ENCODE results near the gene SPATA24.

Gene SPATA24

DNA sequence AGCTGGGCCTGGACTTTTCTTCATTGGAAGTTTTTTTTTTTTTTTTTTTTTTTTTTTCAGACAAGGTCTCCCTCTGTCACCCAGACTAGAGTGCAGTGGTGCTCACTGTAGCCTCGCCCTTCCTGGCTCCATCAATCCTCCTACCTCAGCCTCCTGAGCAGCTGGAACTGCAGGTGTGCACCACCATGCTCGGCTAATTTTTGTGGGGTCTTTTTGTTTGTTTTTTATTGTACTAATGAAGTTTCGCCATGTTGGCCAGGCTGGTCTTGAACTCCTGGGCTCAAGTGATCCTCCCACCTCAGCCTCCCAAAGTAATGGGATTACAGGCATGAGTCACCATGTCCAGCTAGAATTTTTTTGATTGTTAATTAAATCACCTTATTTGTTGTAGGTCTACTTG is 31.8 kb upstream of the SPATA24 start:
- H3K4me3 ChIP-seq (ENCODE audit: extremely low read depth, insufficient read depth, low read length, poor library complexity, severe bottlenecking), result no peak overlapping the region
- no peak overlapping the region for H3K27ac ChIP-seq (ENCODE audit: low read depth, low read length, severe bottlenecking)
- peaks cover 4% of the 10 kb centered on the region for H3K4me1 ChIP-seq (ENCODE audit: control insufficient read depth, insufficient read depth, low read length, poor library complexity, severe bottlenecking)
- H3K36me3 ChIP-seq (ENCODE audit: control insufficient read depth, insufficient read depth, low read length), result peaks cover 48% of the 10 kb centered on the region
- H3K9me3 ChIP-seq (ENCODE audit: control insufficient read depth, low read length), result no peaks in the 10 kb centered on the region
- WGBS, 2 experiments (ENCODE audit: insufficient coverage in 2 of 2), result 80% methylated on average over 1 of the region's 3 CpGs; no CpG with 5 or more reads in 1 of the 2 experiments

- no CpG with 5 or more reads among the region's 1 CpG for WGBS, 2 experiments (ENCODE audit: insufficient coverage in 2 of 2)
- no peaks in the 10 kb centered on the region for H3K4me1 ChIP-seq (ENCODE audit: control insufficient read depth, insufficient read depth, low read length, poor library complexity, severe bottlenecking)
- H3K36me3 ChIP-seq (ENCODE audit: control insufficient read depth, insufficient read depth, low read length), result peaks cover 61% of the 10 kb centered on the region
- H3K4me3 ChIP-seq (ENCODE audit: extremely low read depth, insufficient read depth, low read length, poor library complexity, severe bottlenecking), result no peak overlapping the region
- H3K9me3 ChIP-seq (ENCODE audit: control insufficient read depth, low read length), result no peaks in the 10 kb centered on the region
- H3K27ac ChIP-seq (ENCODE audit: low read depth, low read length, severe bottlenecking), result no peak overlapping the region
These were observed 27.8 kb upstream of the SPATA24 start for GRCh38 chr5:139431706-139432105.

DNA sequence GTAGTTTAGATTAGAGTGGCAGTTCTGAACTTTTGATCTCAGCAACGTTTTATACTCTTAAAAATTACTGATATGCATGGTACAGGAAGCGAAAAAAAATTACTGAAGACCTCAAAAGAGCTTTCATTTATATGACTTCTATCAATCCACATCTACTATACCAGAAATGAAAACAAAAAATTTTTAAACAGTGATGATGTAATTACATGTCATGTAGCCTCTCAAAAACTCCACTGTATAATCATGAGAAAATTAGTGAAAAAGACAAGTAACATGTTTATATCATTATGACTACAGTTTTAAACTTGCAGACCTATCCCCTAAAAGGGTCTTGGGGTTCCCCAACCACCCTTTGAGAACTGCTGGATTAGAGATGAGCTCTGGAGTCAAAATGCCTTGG is 26.1 kb upstream of the SPATA24 start:
- WGBS, 2 experiments (ENCODE audit: insufficient coverage in 2 of 2), result 100% methylated on average over 1 of the region's 2 CpGs; no CpG with 5 or more reads in 1 of the 2 experiments
- Histone ChIP-seq H3K4me1 (ENCODE audit: control insufficient read depth, insufficient read depth, low read length, poor library complexity, severe bottlenecking) (peaks cover 5% of the 10 kb centered on the region), H3K9me3 (ENCODE audit: control insufficient read depth, low read length) (no peaks in the 10 kb centered on the region), H3K4me3 (ENCODE audit: extremely low read depth, insufficient read depth, low read length, poor library complexity, severe bottlenecking) (no peak overlapping the region), H3K36me3 (ENCODE audit: control insufficient read depth, insufficient read depth, low read length) (peaks cover 61% of the 10 kb centered on the region), H3K27ac (ENCODE audit: low read depth, low read length, severe bottlenecking) (no peak overlapping the region)

DNA sequence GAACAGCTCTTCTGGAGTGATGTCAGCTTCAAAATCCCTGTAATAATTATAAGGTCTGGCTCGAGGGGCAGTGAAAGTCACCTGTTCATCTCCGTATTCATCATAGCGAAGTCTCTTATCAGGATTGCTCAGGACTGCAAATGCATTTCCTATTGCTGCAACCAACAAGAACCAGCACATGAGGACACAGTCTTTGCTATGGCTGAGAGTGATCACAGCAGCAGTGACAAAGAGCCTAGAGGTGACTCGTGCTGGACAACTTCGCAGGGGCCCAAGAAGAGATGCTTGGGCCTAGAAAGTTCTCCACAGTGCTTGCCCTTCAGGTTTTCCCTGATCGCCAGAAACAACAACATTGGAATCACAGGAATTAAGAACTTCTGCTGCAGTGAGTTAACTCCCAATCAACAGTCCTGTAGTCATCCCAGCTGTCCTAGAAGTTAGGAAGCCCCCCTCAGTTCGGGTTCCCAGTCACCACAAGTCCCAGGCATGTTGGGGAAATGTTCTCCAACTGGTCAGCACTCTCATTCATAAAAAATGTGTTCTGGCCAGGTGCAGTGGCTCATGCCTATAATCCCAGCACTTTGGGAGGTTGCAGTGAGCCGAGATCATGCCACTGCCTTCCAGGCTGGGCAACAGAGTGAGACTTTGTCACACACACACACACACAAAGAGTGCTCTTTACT is 22.5 kb upstream of the SPATA24 start:
- H3K27ac ChIP-seq (ENCODE audit: low read depth, low read length, severe bottlenecking), result peak overlapping the region; percentile 45
- H3K9me3 ChIP-seq (ENCODE audit: control insufficient read depth, low read length), result no peaks in the 10 kb centered on the region
- H3K36me3 ChIP-seq (ENCODE audit: control insufficient read depth, insufficient read depth, low read length), result peaks cover 69% of the 10 kb centered on the region

DNA sequence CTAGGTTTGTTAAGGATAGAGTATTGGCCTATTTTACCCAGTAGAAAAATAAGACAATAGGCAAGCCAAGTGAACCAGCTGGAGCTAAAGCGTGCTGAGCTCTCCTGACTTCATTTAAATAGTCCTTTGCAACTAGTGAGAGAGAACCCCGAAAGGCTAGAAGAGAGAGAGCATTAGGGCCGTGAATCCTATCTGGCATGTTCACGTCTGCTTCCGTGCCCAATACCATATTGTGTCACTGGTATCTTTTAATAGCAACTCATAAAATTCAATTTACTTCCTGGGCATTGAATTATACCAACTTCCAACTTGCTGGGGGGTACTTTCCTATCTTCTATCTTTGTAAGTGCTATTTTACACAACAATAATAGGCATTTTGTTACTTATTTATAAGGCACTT is 21.6 kb upstream of the SPATA24 start:
- H3K9me3 ChIP-seq (ENCODE audit: control insufficient read depth, low read length), result no peaks in the 10 kb centered on the region
- no peak overlapping the region for H3K4me3 ChIP-seq (ENCODE audit: extremely low read depth, insufficient read depth, low read length, poor library complexity, severe bottlenecking)
- 93 to 95% methylated on average over 2 to 4 of the region's 5 CpGs for WGBS, 2 experiments (ENCODE audit: insufficient coverage in 2 of 2)
- peaks cover 66% of the 10 kb centered on the region for H3K36me3 ChIP-seq (ENCODE audit: control insufficient read depth, insufficient read depth, low read length)
- H3K27ac ChIP-seq (ENCODE audit: low read depth, low read length, severe bottlenecking), result no peak overlapping the region
- peaks cover 5% of the 10 kb centered on the region for H3K4me1 ChIP-seq (ENCODE audit: control insufficient read depth, insufficient read depth, low read length, poor library complexity, severe bottlenecking)

More for the DNA sequence above, 22.5 kb upstream of the SPATA24 start:
- WGBS, 2 experiments (ENCODE audit: insufficient coverage in 2 of 2), result 97 to 98% methylated on average over 6 to 8 of the region's 8 CpGs
- H3K4me3 ChIP-seq (ENCODE audit: extremely low read depth, insufficient read depth, low read length, poor library complexity, severe bottlenecking), result no peak overlapping the region
- peaks cover 5% of the 10 kb centered on the region for H3K4me1 ChIP-seq (ENCODE audit: control insufficient read depth, insufficient read depth, low read length, poor library complexity, severe bottlenecking)

GRCh38 chr5:139422307-139422893 is 18.5 kb upstream of the SPATA24 start:
- 0 to 7% methylated on average over 1 to 2 of the region's 5 CpGs for WGBS, 2 experiments (ENCODE audit: insufficient coverage in 2 of 2)
- Histone ChIP-seq H3K4me3 (ENCODE audit: extremely low read depth, insufficient read depth, low read length, poor library complexity, severe bottlenecking) (no peak overlapping the region), H3K9me3 (ENCODE audit: control insufficient read depth, low read length) (no peaks in the 10 kb centered on the region), H3K36me3 (ENCODE audit: control insufficient read depth, insufficient read depth, low read length) (peaks cover 70% of the 10 kb centered on the region), H3K27ac (ENCODE audit: low read depth, low read length, severe bottlenecking) (no peak overlapping the region), H3K4me1 (ENCODE audit: control insufficient read depth, insufficient read depth, low read length, poor library complexity, severe bottlenecking) (peaks cover 5% of the 10 kb centered on the region)

DNA sequence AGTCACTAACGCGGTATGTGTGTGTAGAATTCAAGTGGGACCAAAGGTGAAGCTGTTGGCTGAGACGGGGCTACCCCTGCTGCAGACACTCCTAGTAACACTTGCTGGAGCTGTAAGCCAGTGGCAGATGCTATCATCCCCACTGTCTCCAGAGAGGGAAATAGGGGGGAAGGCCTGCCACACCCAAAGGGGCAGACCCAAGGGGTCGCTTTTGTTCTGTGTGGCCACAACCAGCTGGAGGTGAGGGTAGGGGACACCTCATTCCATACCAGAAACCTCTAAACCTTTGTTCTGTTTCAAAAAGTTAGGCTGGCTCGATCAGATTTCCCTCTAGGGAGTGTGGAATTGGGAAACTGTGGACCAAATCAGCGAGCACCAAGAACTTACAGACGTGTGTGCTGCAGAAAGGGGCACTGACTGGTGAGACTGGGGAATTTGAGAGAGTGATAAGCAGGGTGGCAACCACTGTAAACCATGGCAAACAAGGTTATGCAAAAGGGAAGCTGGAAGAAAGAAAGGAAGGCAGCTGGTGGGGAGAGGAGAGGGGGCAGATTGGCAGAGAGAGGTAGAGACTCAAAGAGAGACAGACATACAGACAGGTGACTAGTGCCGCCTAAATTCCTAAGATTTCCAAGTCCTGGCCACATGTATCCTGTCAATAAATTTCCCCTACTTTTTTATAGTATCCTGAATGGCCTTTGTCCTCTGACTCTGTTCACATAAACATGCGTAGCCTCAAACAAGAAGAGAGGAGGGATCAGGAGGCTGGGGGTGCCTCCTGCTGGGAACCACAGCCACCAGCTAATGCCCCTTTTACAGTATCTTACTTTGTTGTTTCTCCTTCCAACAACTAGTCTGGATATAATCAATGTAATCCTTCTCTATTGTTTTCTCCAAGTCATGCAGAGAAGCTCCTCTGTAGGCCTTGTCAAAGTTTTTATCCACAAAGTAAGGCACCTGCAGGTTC is 15.6 kb upstream of the SPATA24 start:
- Histone ChIP-seq H3K4me3 (ENCODE audit: extremely low read depth, insufficient read depth, low read length, poor library complexity, severe bottlenecking) (no peak overlapping the region), H3K36me3 (ENCODE audit: control insufficient read depth, insufficient read depth, low read length) (peaks cover 62% of the 10 kb centered on the region), H3K4me1 (ENCODE audit: control insufficient read depth, insufficient read depth, low read length, poor library complexity, severe bottlenecking) (no peaks in the 10 kb centered on the region), H3K9me3 (ENCODE audit: control insufficient read depth, low read length) (no peaks in the 10 kb centered on the region), H3K27ac (ENCODE audit: low read depth, low read length, severe bottlenecking) (no peak overlapping the region)
- WGBS, 2 experiments (ENCODE audit: insufficient coverage in 2 of 2), result 78 to 88% methylated on average over 4 to 8 of the region's 9 CpGs

DNA sequence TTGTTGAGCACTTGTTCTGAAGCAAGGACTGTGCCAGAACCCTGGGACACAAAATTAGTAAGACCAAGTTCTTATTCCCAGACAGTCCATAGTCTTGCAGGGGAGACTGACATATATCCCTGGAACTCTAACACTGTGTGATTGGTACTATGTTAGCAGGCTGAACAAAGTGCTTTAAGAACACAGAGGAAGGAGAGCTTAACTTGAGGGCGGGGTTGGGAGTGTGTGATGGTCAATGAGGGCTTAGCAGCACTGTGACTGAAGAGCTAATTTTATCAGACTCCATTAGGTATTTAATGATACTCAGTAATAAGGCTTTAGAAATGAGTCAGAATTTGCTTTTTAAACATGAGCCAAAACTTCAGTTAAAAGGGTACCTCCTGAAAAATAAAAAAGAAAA is 14.9 kb upstream of the SPATA24 start:
- H3K36me3 ChIP-seq (ENCODE audit: control insufficient read depth, insufficient read depth, low read length), result peaks cover 57% of the 10 kb centered on the region
- WGBS, 2 experiments (ENCODE audit: insufficient coverage in 2 of 2), result no CpG with 5 or more reads among the region's 1 CpG

DNA sequence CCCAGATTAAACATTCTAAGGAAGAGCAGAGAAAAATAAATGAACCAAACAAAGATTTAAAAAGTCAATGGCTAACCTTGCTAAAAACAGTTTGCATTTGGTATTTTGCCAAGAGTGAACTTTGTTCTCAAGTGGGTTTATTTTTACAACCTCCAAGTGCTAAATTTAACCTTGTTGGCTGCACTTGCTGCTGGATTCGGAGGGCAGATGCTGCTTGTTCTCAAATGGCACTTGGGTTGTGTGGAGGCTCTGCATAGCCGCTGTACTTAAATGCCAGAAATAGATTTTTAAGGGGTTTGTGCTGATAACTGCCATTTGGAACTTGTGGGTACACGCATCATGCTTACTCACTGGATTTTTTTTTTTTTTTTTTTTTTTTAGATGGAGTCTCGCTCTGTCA is 13.3 kb upstream of the SPATA24 start:
- WGBS, 2 experiments (ENCODE audit: insufficient coverage in 2 of 2), result 90% methylated on average over 2 of the region's 4 CpGs; no CpG with 5 or more reads in 1 of the 2 experiments
- H3K27ac ChIP-seq (ENCODE audit: low read depth, low read length, severe bottlenecking), result no peak overlapping the region
- H3K9me3 ChIP-seq (ENCODE audit: control insufficient read depth, low read length), result no peaks in the 10 kb centered on the region
- no peak overlapping the region for H3K4me3 ChIP-seq (ENCODE audit: extremely low read depth, insufficient read depth, low read length, poor library complexity, severe bottlenecking)
- no peaks in the 10 kb centered on the region for H3K4me1 ChIP-seq (ENCODE audit: control insufficient read depth, insufficient read depth, low read length, poor library complexity, severe bottlenecking)
- peaks cover 50% of the 10 kb centered on the region for H3K36me3 ChIP-seq (ENCODE audit: control insufficient read depth, insufficient read depth, low read length)

More for the DNA sequence above, 14.9 kb upstream of the SPATA24 start:
- no peak overlapping the region for H3K27ac ChIP-seq (ENCODE audit: low read depth, low read length, severe bottlenecking)
- no peaks in the 10 kb centered on the region for H3K4me1 ChIP-seq (ENCODE audit: control insufficient read depth, insufficient read depth, low read length, poor library complexity, severe bottlenecking)
- no peak overlapping the region for H3K4me3 ChIP-seq (ENCODE audit: extremely low read depth, insufficient read depth, low read length, poor library complexity, severe bottlenecking)
- no peaks in the 10 kb centered on the region for H3K9me3 ChIP-seq (ENCODE audit: control insufficient read depth, low read length)

GRCh38 chr5:139416651-139417050 is 12.8 kb upstream of the SPATA24 start:
- Histone ChIP-seq H3K4me1 (ENCODE audit: control insufficient read depth, insufficient read depth, low read length, poor library complexity, severe bottlenecking) (no peaks in the 10 kb centered on the region), H3K27ac (ENCODE audit: low read depth, low read length, severe bottlenecking) (no peak overlapping the region)

More at GRCh38 chr5:139416651-139417050, 12.8 kb upstream of the SPATA24 start:
- 92% methylated on average over 5 to 7 of the region's 9 CpGs for WGBS, 2 experiments (ENCODE audit: insufficient coverage in 2 of 2)
- H3K9me3 ChIP-seq (ENCODE audit: control insufficient read depth, low read length), result no peaks in the 10 kb centered on the region
- H3K4me3 ChIP-seq (ENCODE audit: extremely low read depth, insufficient read depth, low read length, poor library complexity, severe bottlenecking), result no peak overlapping the region
- H3K36me3 ChIP-seq (ENCODE audit: control insufficient read depth, insufficient read depth, low read length), result peaks cover 46% of the 10 kb centered on the region

All from mesodermal cell (in vitro differentiated cells).